C4-2B (cell line): ENCODE results near the gene CDK5RAP3.

Experiments
- H3K27ac ChIP-seq: fragments of 450-650 bp; 2 replicates; pipeline ENCODE4 v1.5.1; 2017
- CTCF ChIP-seq: fragments of 450-650 bp; conservative IDR thresholded peaks from 2 replicates; pipeline ENCODE4 v1.5.1; 2017; ENCODE audit warnings: mild to moderate bottlenecking
- ZFX ChIP-seq: fragments of 450-650 bp; IDR thresholded peaks from 2 replicates; pipeline ENCODE4 v1.6.1; 2017

Gene CDK5RAP3

GRCh38 chr17:47950448-47950847 is 20.5 kb upstream of the CDK5RAP3 start:
- peak overlapping the region; percentile 92 for H3K27ac ChIP-seq
- TF ChIP-seq CTCF = no peak
- TF ChIP-seq ZFX = no peak

DNA sequence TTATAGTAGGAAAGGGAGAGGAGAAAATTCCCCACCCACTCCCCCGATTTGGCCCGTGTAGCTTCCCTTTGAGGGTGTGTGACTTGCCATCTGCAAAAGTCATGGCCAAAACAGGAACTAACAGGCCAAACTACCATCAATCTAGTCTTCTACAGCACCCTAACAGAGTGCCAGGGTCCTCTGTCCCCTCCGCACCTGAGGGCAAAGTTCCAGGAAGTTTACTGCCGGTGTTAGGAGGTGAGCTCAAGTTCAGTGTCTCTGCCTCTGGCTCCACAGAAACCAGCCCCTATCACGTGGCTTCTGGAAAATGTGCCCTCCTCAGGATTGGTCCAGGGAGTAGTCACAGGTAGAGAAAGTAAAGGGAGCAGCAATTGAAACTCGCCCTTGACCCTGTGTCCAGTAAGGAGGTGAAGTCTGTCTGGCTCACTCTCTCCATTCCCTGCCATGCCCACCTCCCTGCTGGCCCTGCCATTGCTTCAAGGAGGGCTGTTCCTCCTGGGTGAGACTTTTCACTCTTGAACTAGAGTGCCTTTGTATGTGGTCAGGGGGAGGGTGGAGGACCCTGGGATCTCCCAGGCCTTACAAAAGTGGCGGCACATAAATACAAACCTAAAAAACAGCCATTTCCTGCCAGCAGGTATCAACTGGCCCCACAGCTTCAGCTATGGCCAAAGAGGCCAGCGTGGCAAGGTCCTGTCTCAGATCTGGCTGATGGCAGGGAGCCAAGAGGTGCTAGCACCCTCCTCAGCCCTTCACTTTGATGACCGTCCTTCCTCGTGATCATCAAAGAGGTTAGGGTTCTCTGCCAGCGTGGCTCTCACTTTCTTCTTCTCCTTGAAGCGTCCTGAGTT is 18.5 kb upstream of the CDK5RAP3 start:
- TF ChIP-seq ZFX = no peak
- TF ChIP-seq CTCF = no peak
- 0 out of 2 replicates have a peak overlapping the region, but pooled peaks have one; percentile 6 for H3K27ac ChIP-seq

DNA sequence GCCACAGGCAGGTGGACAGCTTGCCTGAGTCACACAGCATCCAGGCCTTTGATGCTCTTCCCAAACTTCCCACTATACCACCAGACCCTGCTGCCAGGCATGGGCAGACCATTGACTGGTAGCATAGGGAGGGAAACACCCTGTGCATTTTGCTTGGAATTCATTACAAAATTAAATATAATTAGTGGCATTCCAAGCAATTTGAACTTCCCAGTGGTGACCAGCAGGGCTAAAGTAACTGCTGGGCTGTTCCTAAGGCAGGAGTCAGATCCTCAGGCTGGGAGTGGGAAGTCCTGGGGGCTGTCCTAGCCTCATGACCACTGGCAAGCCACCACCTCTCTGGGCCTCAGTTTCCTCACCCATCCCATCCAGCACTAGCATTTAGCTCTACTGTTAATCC is 17.0 kb upstream of the CDK5RAP3 start:
- H3K27ac ChIP-seq = peak overlapping the region; percentile 96
- TF ChIP-seq CTCF = no peak
- TF ChIP-seq ZFX = no peak

DNA sequence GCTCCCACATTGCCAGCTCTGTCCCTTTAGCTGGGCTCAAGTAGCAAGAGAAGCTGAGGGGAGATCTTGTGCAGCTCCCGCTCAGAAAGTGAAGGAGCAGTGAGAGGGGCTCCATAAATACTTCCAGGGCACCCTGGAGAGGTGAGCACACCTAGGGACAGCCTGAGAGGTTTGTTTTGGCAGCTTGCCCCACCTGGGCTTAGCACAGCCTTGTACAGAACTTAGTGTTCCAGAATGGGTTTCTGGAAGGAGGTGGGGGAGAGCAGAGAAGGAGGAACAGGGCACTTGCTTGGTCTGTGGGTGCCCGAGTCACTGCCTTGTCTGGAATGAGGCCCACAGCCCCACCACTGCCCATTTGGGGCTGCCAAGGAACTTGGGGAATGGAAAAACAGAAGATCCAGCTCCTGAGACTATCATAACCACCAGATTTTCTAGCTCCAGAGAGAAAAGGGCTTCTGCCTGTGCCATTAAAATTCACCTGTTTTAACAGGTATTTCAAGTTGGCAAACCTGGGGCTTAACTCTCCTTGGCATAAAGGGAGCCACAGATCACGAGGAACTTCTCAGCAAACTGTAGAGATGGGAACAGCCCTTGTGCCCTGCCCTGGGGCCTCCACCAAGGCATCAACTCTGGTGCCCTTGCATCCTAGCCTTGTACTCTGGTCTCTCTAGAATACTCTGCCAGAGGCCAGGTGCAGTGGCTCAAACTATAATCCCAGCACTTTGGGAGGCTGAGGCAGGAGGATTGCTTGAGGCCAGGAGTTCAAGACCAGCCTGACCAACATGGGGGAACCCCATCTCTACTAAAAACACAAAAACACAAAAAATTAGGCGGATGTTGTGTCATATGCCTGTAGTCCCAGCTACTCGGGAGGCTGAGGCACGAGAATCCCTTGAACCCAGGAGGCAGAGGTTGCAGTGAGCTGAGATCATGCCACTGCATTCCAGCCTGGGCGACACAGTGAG is 15.1 kb upstream of the CDK5RAP3 start:
- H3K27ac ChIP-seq = peak overlapping the region; percentile 96
- TF ChIP-seq CTCF (no peak), ZFX (no peak)

DNA sequence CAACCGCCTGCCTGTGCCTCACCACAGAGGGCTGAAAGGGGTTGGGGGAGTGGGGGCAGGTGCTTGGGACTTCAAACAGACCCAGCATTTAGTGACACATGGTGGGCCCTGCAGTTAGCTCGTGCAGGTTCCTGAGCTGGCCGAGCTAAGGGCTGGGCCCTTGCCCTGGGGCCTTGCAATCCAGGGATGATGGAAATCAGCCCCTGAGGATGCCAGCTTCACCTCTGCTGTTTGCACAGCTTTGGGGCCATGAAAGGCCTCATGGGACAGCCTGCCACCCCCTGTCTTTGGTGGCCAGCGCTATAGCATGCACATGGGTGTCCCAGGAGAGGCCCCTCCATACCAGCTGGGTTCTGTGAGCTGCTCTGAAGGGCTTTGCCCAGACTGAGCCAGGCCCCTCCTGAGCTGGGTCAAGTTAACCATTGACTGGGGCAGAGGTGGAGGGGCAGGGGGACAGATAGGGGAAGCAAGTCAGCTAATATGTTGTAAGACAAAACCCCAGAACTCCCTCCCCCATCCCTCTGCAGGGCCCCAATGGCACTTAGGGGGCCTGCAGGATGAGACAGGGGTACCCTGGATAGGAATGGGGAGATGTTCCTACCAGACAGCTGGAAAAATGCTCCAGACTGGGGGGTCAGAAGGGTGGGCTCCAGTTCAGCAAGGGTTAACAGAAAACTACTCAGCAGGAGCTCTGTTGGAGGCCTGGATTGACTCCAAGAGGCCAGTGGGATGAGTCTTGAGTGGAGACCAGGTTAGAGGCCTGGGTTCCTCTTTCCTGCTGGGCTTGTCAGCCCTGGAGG is 13.9 kb upstream of the CDK5RAP3 start:
- no peak; the same call in 1 of the 2 replicates for TF ChIP-seq ZFX
- no peak for TF ChIP-seq CTCF

GRCh38 chr17:47957591-47958490 is 13.1 kb upstream of the CDK5RAP3 start, which contains the start of gene PRR15L:
Gene PRR15L (minus strand): TSS chr17:47957883. CDS start chr17:47953234, 4,649 bp downstream.
- peak within 1 kb of the TSS; percentile 96 for H3K27ac ChIP-seq
- TF ChIP-seq CTCF = no peak
- TF ChIP-seq ZFX = no peak

More for the DNA sequence above, 13.9 kb upstream of the CDK5RAP3 start:
- H3K27ac ChIP-seq = peak overlapping the region; percentile 96
